WTC11 (cell line): ENCODE data around the gene ZFAND3.

Source experiments
- ATF6 ChIP-seq: sonication (generic); formaldehyde crosslinking; IDR thresholded peaks from 2 replicates; pipeline ENCODE4 v1.8.1; 2023; ENCODE audit warnings: mild to moderate bottlenecking, missing genetic modification reagents
- CBFB ChIP-seq: sonication (generic); formaldehyde crosslinking; IDR thresholded peaks from 2 replicates; pipeline ENCODE4 v1.8.1; 2022; ENCODE audit warnings: mild to moderate bottlenecking, low read depth, missing genetic modification reagents
- CREB1 ChIP-seq: sonication (generic); formaldehyde crosslinking; IDR thresholded peaks from 2 replicates; pipeline ENCODE4 v1.8.0; 2023; ENCODE audit warnings: mild to moderate bottlenecking, missing genetic modification reagents
- CREM ChIP-seq: sonication (generic); formaldehyde crosslinking; IDR thresholded peaks from 2 replicates; pipeline ENCODE4 v1.8.1; 2022; ENCODE audit warnings: mild to moderate bottlenecking, missing genetic modification reagents, moderate library complexity
- CTCF ChIP-seq: fragments of 200-600 bp; IDR thresholded peaks from 2 replicates; pipeline ENCODE4 v1.8.0; 2022; ENCODE audit warnings: antibody characterized with exemption
- FOXK1 ChIP-seq: sonication (generic); formaldehyde crosslinking; IDR thresholded peaks from 2 replicates; pipeline ENCODE4 v1.8.0; 2022; ENCODE audit warnings: mild to moderate bottlenecking, moderate library complexity, missing genetic modification reagents
- GRHL2 ChIP-seq: fragments of 250-450 bp; sonication (Bioruptor Pico); IDR thresholded peaks from 2 replicates; pipeline ENCODE4 v1.8.0; 2022; ENCODE audit warnings: mild to moderate bottlenecking, moderate library complexity; ENCODE audit not compliant: insufficient replicate concordance, severe bottlenecking
- HMGXB4 ChIP-seq: sonication (generic); formaldehyde crosslinking; IDR thresholded peaks from 2 replicates; pipeline ENCODE4 v1.8.1; 2023; ENCODE audit warnings: mild to moderate bottlenecking, moderate library complexity, missing genetic modification reagents
- NFYB ChIP-seq: sonication (generic); formaldehyde crosslinking; conservative IDR thresholded peaks from 2 replicates; pipeline ENCODE4 v1.8.0; 2022; ENCODE audit warnings: low read depth, missing genetic modification reagents
- SMAD3 ChIP-seq: sonication (generic); formaldehyde crosslinking; IDR thresholded peaks from 2 replicates; pipeline ENCODE4 v1.8.0; 2022; ENCODE audit warnings: missing genetic modification reagents, mild to moderate bottlenecking, borderline replicate concordance
- USF1 ChIP-seq: sonication (generic); formaldehyde crosslinking; IDR thresholded peaks from 2 replicates; pipeline ENCODE4 v1.8.0; 2022; ENCODE audit warnings: mild to moderate bottlenecking, missing genetic modification reagents
- ZNF232 ChIP-seq: sonication (generic); formaldehyde crosslinking; IDR thresholded peaks from 2 replicates; pipeline ENCODE4 v1.8.0; 2022; ENCODE audit warnings: mild to moderate bottlenecking, missing genetic modification reagents
- ZNF671 ChIP-seq: fragments of 250-450 bp; sonication (Bioruptor Pico); IDR thresholded peaks from 2 replicates; pipeline ENCODE4 v1.8.0; 2021; ENCODE audit warnings: mild to moderate bottlenecking

- TF ChIP-seq CBFB (CRISPR knock-in tag) (no peak), ATF6 (CRISPR knock-in tag) (no peak), CREB1 (CRISPR knock-in tag) (no peak), CTCF (no peak), ZNF232 (CRISPR knock-in tag) (no peak), GRHL2 (no peak), CREM (CRISPR knock-in tag) (no peak), ZNF671 (CRISPR knock-in tag) (no peak), FOXK1 (no peak), SMAD3 (no peak), USF1 (no peak), HMGXB4 (CRISPR knock-in tag) (no peak), NFYB (no peak)
Measured at GRCh38 chr6:38150021-38150420, 330.5 kb downstream of the ZFAND3 start.
